HG02981 (cell line): ENCODE measurements around the gene KAT2A.

Source experiments
- ATAC-seq: cut with Tn5 transposase; IDR thresholded peaks from one replicate; pipeline ENCODE4 v1.9.1; 2021; ENCODE audit warnings: mild to moderate bottlenecking, moderate library complexity; ENCODE audit not compliant: unreplicated experiment

Gene KAT2A

DNA sequence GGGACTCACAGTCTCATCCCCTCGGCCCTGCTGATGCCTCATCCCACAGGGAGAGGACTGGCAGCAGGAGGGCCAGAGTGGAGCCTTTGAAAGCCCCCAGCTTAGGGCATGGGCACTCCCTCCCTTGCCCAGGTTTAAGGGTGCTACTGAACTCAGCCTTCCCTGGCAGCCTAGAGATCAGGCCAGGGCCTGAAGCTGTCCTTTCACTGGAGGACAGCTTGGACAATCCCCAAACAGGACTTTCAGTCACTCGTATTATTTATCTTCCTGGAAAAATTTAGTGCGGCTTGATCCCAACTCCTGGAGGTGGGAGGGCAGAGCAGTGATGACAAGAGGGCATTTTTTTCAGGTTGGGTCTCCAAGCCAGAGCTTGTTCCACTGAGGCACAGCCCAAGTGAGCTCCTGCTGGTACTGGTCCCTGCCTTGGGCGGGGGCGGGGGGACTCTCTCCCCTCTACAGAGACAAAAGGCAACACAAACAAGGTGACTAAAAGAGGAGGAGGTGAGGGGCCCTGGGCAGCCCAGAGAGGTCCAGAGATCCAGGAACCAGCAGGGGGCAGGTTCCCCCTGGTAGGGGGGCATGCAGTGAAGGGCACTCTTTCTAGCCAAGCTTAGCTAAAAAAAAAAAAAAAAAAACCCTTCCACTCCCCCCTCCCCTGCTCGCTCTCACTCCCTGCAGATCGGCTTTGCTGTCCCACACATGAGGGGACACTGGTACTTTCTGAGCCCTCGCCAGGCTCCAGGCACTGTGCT lies 24.6 kb downstream of the KAT2A start:
- no peak for ATAC-seq

DNA sequence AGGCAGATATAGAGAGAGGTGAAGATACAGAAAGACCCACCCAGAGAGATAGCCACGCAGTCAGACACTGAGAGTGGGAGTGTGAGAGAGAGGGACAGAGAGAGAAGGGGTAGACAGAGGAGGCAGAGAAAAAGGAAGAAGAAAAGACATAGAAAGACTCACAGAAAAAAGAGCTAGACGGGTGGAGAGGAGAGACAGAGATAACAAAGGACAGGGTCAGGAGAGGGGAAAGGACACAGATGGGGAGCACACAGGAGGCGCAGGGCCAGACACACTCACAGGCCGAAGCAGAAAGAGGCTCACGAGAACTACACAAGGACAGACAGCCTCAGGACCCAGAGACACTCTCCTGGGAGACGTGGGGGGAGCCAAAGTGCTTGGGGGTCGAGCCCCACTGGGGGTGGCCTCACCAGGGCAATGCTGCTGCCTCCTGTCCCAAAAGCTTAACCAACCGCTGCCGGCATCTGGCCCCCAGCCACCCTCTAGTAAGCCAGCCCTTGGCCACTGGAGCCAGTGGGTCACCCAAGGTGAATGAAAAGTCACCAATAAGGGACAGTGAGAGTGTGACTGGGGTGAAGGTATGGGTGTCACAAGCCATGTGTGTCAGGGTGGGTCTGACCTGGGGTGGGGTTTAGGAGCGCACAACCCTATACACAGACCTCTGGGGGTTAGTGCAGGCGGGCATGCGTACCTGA lies 26.6 kb downstream of the KAT2A start:
- no peak for ATAC-seq

DNA sequence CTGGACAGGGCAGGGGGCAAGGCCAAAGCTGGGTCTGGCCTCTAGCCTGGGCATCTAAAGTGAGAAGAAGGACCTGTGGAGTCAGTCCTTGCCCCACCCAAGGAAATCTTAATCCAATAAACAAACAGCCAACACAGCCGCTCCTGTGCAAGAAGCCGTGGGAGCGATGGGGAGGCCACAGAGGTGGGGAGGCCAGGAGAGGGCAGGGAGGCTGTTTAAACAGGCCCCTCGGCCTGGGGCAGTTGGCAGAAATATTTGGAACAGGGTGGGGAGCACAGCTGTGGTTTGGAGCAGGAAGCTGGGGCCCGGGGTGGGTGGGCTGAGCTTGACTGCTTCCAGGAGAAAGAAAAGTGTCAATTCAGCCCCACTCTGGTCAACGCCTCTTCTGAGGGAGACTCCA lies 28.2 kb downstream of the KAT2A start:
- no peak for ATAC-seq

DNA sequence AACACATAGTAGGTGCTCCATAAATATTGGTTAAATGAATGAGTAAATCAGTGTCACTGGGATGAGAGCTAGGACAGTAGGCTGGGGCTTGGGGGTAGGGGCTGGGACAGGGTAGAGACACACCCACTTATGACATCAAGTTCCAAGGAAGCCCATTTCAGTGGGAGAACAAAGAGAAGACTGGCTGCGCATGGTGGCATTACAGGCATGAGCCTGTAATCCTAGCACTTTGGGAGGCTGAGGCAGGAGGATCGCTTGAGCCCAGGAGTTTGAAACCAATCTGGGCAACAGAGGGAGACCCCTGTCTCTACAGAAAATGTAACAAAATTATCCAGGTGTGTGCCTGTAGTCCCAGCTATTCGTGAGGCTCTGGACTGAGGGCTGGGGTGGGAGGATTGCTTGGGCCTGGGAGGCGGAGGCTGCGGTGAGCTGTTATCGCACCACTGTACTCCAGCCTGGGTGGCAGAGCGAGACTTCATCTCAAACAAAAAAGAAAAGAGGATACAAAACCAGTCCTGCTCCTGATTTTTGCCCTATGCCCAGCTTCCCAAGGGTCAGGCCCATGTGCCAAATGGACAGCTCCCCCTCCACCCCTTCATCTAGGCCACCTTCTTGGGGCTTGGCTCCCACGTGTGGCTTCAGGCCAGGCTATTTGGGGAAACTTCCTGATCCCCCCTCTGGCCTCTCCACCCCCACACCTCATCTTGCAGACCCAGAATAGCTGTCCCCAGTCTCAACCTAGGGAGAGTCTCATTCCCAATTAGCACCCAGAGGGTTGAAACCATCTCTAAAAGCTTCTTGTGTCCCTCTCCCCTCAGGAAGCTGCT lies 30.0 kb downstream of the KAT2A start:
- ATAC-seq = no peak

DNA sequence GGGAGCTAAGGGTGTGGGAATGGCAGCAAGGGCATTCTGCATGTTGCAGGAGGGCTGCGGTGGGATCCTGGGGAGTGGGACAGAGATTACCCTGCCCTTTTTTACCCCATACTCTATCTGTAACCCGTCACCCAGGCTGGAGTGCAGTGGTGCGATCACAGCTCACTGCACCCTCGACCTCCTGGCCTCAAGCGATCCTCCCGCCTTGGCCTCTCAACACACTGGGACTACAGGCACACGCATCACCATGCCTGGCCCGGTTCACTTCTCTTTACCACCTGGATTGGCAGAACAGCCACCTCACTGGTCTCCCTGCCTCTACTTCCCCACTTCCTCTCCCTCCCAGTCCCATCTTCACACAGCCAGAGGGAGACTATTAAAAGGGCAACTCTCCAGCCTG lies 32.4 kb downstream of the KAT2A start:
- ATAC-seq = no peak

DNA sequence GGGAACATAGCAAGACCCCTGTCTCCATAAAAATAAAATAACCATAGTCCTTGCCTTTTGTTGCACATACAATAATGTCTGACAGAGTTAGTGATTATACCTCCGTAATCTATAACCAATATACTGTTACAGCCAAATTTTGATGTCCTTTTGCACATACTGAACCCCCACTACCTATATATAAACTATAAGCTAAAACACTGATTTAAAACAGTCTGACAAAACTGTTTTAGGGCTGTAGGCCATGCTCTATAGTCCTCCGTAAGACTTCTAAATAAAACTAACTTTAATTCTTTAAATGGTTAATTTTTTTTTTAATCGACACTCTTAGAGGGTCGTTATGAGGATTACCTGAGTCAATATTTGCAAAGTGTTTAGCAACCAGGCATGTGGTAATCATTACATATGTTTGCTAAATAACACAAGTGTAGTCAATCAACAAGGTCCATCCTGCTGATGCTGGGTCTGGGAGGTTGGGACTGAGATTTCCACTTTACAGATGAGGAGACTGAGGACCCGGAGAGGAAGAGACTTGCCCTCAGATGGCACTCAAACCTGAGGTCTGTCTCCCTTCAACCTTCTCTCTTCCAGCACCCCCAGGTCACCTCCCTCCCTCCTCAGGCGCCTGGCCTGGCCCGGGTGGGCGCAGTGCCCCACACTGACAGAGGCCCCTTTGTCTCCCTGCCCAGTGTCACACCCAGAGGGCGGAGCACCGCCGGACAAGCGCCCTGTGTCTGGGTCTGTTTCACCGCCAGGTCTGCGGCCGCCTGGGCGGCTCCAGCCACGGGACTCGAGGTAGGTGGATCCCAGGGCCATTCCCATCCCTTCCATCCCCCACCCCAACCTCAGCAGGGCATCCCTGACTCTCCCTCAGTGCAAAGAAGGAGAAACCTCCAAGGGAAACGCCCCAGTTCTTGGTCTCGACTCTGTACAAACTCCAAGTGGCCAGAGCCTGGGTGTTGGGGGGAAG lies 33.1 kb downstream of the KAT2A start:
- ATAC-seq = no peak

DNA sequence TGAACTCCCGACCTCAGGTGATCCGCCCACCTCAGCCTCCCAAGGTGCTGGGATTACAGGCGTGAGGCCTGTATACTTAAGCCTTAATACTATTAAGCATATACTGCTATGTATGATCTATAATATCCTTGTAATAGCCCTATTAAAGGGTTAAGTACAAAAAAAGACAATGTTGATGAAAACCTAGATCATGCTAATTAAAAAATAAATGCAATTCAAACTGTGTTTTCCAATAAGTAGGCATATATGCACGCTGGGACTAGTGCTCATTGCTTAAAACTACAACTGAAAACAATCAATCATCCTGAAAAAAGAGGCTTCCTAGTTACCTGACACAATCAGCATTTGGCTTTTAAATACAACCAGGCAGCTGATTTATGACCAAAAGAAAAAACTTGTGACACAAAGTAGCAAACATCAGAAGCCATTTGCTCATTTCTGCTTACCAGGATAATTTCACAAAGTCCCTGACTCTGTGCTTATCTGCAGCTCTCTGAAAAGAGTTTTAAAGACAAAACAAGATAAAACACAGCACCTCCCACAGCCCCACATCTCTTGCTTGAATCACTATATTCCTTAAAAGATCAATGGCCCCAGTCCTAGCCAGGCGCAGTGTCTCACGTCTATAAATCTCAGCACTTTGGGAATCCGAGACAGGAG lies 34.0 kb downstream of the KAT2A start:
- no peak for ATAC-seq

DNA sequence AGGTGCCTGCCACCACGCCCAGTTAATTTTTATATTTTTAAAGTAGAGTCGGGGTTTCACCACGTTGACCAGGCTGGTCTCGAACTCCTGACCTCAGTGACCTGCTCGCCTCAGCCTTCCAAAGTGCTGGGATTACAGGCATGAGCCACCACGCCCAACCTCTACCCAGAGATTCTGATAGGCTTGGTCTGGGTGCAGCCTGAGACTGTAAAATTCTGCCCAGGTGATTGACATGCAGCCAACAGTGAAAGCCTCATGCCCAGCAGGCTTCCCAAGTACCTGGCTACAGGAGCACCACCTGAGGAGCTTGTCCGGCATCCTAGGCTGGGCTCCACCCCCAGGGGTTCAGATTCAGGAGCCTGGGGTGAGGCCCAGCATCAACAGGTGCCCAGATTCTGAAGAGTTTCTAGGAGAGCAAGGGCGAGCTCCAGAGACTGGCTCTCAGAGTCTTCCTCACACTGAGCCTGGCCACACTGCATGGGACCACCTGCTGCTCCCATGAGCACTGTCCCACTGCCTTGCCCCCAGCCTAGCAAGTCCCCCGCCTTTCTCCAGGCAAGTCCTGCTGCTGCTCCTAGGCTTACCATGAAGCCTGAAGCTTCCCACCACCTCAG lies 39.5 kb downstream of the KAT2A start:
- ATAC-seq = no peak

DNA sequence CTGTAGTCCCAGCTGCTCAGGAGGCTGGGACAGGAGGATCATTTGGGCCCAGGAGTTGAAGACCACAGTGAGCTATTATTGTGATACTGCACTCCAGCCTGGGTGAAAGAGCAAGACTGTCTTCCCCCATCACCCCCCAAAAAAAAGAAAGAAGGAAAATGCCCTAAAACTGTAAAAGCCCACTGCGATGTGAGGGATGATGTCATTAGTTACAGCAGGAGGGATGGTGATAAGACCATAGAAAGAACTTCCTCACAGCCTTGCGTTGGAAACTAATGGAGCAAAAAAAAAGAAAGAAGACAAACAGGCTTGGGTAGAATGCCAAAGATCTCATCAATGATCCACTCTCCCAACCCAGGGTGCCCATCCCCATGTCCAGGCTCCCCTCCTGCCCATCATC lies 41.6 kb downstream of the KAT2A start:
- no peak for ATAC-seq

DNA sequence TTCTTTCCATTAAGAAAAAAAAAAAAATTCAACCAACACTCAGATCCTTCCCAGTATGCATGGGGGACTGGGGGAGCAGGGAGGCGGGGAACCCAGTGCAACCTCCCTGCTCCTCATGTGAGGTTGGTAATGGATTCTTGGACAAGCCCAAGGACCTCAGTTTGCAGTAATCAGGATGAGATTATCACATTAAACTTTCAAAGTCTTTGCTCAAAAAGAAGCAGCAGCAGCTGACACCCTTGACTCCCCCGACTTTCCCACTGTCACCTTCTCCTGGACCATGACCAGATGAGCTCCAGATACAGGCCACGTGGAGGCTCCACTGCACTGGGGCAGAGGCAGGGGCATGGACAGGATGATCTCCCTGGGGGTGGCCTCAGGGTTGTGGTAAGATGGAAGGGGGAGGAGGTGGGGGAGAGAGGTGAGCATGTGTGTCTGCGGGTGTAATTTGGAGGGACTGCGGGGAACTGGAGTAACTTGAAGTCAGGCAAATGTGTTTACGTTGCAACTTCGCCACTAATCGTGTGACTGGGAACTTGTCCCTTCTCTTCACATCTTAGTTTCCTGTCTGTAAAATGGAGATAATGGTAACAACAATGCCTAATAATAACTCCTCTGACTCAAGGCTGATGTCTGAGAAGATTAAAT lies 42.6 kb downstream of the KAT2A start:
- no peak for ATAC-seq

DNA sequence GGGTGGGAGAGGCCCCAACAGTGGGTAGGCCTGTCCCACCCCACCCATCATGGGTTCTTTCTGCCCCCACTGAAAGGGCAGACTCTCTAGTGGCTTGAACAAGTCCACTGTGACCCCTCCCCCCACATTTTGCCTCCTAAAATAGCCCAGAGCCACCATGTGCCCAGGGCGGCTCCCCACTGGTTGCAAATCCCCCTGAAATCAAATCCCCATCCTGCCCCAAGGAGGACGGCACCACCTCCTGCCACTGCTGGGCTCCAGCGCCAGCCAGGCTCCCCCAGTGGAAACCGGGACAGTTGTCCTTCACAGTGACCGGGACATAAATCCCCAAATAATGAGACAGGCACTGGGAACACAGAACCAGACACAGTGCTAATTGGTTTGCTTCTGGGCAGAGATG lies 43.4 kb downstream of the KAT2A start:
- no peak for ATAC-seq

DNA sequence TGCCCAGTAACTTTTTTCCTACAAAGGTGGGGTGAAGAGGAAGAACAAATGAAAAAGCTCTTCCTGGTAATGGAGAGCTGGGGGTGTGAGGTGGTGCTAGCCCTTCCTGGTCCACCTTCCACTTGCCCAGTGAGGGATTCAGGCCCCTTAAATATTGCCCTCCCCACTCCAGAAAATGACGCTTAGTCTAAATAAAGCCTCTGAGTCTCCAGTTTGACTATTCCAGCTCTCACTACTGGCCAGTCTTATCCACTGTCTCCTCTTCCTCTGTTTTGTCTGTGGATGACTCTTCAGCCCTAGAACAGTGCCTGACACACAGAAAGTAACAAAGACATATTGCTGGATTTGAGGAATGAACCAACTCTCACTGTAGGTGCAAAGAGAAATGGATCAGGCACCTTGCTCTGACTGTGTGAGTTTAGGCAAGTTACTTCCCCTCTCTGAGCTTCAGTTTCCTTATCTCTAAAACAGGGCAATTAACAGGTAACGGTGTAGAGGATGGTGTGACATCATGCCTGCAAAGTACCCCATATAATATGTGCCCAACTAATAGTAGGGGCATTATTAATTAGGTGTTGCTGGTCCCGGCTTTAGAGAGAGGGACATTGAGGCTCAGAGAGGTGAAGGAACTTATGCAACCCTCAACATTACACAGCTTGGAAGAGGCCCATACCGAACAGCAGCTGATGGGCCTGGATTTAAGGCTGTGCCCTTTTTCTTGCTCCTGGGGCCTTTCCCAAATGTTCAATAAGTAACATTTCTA lies 44.2 kb downstream of the KAT2A start:
- ATAC-seq = no peak

DNA sequence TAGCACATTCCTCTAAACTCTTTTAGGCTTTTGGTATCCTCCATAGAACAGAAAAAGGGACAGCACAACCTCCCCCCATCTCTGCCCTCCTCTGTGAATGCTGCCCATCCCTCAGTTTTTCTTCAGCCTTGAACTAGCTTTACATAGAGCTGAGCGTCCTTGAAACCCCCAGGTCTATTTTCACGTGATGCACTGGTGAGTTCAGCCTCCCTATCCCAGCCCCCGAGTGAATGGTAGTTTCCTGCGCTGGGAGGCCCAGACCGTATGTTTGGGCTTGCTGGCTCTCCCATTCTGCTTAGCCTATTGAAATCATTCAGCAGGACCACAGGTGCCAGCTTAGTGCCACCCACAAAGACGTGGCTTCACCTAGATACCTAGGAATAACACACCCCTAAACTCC lies 45.4 kb downstream of the KAT2A start:
- ATAC-seq = no peak

DNA sequence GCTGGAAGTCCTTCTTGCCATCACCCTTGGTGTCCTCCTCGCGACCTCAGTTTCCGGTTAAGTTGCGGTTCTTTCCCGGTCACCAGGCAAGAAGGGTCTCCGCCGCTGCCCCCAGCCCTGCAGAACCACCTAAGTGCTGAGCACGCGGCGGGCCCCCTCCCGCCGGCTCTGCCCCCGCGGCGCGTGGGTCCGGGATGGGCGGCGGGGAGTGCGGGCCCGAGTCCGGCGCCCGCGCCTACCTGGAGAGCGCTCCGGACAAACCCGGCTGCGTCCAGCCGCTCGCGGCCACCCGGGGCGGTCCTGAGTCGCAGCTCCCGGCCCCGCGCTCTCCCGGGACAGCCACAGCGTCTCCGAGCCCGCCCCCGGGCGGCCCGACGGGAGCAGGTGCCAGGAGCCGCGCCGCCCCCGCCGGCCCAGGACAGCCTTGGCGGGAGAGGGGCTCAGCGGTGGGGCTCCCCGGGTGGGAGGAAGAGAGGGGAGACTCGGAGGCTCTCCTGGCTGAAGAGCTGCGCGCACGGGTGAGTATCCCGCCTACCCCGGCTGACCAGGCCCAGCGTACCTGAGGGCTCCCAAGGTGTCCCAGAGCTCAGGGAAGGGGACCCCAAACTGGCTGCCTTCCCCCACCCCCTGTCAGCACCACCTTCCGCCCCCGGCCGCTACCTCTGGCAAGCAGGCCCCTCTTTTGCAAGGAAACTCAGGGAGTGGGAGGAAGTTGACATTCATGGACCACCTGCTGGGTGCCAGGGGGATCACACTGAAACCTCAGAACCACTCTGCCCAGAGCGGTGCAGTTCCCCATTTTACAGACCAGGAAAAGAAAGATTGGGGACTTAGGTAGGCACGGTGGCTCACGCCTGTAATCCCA lies 48.6 kb downstream of the KAT2A start:
- ATAC-seq = no peak

DNA sequence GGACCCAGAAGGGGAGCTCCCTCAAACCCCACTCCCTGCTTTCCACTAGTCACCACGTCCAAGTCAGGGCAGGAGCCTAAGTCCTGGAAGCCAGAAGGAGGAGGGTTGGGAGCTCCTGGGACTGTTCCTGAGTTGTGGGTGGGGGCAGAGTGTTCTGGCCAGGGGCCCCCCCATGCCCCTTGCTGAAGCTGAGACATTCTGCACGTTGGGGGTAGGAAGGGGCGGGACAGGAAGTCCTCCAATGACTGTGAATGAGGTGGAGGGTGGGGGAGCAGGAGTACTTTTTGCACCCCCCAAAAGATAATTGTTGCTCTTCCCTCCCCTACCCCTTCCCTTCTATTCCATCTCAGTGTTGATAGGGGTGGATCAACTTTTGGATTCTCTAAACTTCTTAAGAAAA lies 49.4 kb downstream of the KAT2A start:
- ATAC-seq = no peak

DNA sequence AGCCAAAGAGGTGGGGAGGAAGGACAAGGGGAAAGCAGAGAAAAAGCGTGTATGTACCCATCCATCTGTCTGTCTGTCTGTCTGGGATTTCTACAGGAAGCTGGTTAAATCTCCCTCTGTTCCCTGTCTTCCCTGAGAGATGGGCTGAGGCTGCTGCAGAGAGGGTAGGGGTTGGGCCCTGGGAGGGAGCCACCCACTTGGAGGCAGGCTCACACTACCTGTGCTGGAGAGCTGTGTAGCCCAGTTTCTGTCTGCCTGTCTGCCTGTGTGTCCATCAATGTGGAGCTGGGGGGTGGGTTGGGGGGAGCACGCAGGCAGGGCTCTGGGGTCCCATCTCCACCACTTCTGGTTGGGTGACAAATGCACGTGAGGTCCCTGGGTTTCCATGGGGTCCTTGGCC lies 52.2 kb downstream of the KAT2A start:
- ATAC-seq = no peak

DNA sequence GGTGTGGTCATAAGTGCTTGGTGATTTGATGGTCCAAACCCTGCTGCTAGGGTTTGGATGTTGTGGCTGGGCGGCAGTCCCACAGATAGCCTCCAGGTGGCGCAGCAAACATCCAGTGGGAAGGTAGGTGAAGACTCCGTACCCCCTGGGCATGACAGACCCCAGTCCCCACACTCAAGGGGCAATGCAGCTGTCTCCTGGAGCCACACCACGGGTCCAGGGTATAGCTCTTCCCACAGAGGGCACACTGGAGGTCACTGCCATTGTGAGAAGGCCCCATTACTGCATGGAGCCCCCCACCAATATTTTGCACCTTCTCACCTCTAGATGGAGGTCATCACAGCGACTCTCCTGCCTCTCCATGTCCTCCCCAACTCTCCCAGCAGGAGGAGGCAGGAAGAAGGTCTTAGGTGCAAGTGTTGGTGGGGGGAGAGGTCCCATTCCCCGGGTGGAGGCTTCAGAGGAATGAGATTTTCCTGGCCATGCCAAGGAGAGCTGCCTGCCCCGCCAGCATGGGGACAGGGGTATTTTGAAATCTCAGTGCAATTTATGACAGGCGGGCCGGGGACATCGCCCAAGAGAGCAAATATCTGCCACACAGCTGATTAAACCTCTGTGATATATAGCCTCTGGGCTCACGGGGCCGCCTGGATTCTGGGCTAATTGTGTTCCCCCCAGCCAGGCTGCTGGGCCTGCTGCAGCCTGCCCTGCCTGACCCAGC lies 53.6 kb downstream of the KAT2A start:
- no peak for ATAC-seq
